Measurements from ENCODE around the gene ADGRF5. TPM values are rescaled to one million over a fixed set of nuclear protein-coding genes. Genes with fewer than 3 reads are reported as not detected.
A peak's percentile ranks its signal among the peaks of the same experiment; 100 is the strongest.

ADGRF5 gene
- total RNA-seq, 4 donors from 2014 or later, result 3.8 to 9.9 (median 5.4) TPM

DNA sequence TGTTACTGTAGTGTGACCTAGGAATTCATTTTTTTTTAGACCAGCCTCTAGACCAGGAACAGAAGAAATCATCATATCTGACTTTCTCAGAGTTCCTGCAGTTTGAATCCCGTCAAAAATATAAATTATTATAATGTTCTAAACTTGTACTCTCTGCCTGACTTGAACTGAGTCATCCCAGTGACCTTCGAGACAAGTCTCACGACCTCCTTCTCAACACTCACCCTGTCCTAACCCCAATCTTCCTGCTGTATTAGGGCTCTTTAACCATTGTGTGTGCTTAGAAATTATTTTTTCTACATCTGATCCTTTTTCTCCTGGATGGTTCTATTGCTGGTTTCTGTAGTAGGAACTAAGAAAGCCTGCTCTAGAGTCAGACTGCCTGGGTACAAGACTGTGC, 21.5 kb downstream of the ADGRF5 start:
- H3K36me3 ChIP-seq, result no peaks in the 10 kb centered on the region
- no peaks in the 10 kb centered on the region for H3K4me1 ChIP-seq
- no peak for DNase-seq
- H3K27ac ChIP-seq, result no peak overlapping the region
- H3K27me3 ChIP-seq, result no peaks in the 10 kb centered on the region
- H3K4me3 ChIP-seq, result no peak overlapping the region
- H3K9me3 ChIP-seq, result no peaks in the 10 kb centered on the region
- no peak for TF ChIP-seq POLR2A (IDR thresholded peaks at IDR 0.05)
- TF ChIP-seq, protein P1, sequence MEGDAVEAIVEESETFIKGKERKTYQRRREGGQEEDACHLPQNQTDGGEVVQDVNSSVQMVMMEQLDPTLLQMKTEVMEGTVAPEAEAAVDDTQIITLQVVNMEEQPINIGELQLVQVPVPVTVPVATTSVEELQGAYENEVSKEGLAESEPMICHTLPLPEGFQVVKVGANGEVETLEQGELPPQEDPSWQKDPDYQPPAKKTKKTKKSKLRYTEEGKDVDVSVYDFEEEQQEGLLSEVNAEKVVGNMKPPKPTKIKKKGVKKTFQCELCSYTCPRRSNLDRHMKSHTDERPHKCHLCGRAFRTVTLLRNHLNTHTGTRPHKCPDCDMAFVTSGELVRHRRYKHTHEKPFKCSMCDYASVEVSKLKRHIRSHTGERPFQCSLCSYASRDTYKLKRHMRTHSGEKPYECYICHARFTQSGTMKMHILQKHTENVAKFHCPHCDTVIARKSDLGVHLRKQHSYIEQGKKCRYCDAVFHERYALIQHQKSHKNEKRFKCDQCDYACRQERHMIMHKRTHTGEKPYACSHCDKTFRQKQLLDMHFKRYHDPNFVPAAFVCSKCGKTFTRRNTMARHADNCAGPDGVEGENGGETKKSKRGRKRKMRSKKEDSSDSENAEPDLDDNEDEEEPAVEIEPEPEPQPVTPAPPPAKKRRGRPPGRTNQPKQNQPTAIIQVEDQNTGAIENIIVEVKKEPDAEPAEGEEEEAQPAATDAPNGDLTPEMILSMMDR (IDR thresholded peaks at IDR 0.05), result no peak

DNA sequence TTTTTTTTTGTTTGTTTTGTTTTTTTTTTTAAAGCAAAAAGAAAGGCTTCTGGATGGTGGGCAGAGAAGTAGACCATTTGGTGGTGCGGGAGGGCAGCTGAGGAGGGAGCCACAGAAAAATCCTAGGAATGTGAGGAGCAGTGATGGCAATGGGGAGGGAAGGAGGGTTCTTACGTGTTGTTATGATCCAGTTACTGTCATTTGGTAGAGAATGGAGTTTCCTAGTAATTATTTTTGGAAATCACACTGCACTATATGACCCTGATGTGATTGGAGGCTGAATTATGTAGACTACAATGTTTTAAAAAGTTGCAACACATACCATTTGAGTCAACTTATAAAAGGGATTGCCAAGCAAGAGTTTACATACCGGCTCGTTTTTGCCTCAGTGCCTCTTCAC, 22.1 kb downstream of the ADGRF5 start:
- Histone ChIP-seq H3K27ac (no peak overlapping the region), H3K9me3 (no peaks in the 10 kb centered on the region), H3K4me1 (no peaks in the 10 kb centered on the region), H3K4me3 (no peak overlapping the region), H3K36me3 (no peaks in the 10 kb centered on the region), H3K27me3 (no peaks in the 10 kb centered on the region)
- DNase-seq, result no peak
- TF ChIP-seq, protein P1 (IDR thresholded peaks at IDR 0.05), result no peak
- TF ChIP-seq POLR2A (IDR thresholded peaks at IDR 0.05), result no peak

DNA sequence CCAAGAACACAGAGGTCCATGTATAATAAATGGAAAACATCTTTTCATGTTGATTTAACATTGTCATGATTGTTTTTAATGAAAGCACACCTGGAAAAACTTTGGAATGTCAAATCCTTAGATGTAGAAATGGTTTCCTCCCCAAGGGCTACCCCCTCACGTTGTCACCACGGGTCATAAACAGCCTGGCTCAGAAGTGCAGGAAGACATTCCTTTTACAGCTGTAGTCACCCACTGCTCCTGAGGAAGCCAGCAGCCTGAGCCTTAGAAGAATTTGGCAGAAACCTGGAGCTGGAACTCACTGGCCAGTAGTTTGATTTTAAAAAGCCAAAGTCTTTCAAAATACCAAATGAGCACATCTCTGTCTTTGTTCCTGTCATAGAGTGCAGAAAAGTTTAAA, 23.7 kb downstream of the ADGRF5 start:
- H3K36me3 ChIP-seq, result no peaks in the 10 kb centered on the region
- no peaks in the 10 kb centered on the region for H3K27me3 ChIP-seq
- no peaks in the 10 kb centered on the region for H3K9me3 ChIP-seq
- no peak for DNase-seq
- H3K4me3 ChIP-seq, result no peak overlapping the region
- no peak overlapping the region for H3K27ac ChIP-seq
- H3K4me1 ChIP-seq, result peaks cover 0 to 7% (median 0%) of the 10 kb centered on the region in 4 donors
- TF ChIP-seq, protein P1 (IDR thresholded peaks at IDR 0.05), result no peak
- TF ChIP-seq POLR2A (IDR thresholded peaks at IDR 0.05), result no peak

DNA sequence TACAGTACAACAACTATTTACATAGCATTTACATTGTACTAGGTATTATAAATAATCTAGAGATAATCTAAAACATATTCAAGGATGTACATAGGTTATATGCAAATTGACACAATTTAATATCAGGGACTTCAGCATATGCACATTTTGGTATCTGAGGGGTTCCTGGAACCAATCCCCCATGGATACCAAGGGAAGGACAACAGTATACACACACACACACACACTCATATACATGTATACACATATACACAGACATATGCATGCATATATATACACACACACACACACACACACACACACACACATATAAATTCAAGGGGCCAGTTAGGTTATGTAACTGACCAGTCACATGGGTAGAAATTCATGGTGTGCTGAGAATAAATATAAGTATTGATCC, 24.9 kb downstream of the ADGRF5 start:
- DNase-seq, result no peak
- H3K4me3 ChIP-seq, result no peak overlapping the region
- H3K4me1 ChIP-seq, result peaks cover 0 to 7% (median 0%) of the 10 kb centered on the region in 4 donors

DNA sequence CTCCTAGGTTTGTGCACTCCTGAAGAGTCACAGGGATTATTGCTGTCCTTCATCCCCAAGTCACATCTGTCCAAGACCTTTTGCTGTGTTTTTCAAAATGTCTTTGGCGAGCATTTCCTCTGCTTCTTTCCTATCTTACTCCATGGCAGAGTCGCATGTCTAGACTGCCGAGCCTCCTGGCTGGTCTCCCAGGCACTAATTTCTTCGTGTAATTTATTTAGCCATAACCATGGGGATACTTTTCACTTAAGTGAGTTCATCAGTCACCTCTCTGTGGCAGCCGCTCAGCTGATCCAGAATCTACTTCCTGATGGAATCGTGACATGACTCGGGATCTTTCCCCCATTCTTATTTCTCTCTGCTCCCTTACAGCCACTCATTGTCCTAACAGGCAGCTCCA, 25.8 kb downstream of the ADGRF5 start:
- Histone ChIP-seq H3K4me3 (no peak overlapping the region), H3K27ac (no peak overlapping the region), H3K36me3 (no peaks in the 10 kb centered on the region), H3K9me3 (no peaks in the 10 kb centered on the region), H3K27me3 (no peaks in the 10 kb centered on the region), H3K4me1 (peaks cover 0 to 7% (median 0%) of the 10 kb centered on the region in 4 donors)
- no peak for DNase-seq
- TF ChIP-seq, protein P1 (IDR thresholded peaks at IDR 0.05), result no peak
- no peak for TF ChIP-seq POLR2A (IDR thresholded peaks at IDR 0.05)

More for the DNA sequence above, 24.9 kb downstream of the ADGRF5 start:
- no peak for TF ChIP-seq POLR2A (IDR thresholded peaks at IDR 0.05)
- TF ChIP-seq, protein P1 (IDR thresholded peaks at IDR 0.05), result no peak
- Histone ChIP-seq H3K27ac (no peak overlapping the region), H3K36me3 (no peaks in the 10 kb centered on the region), H3K27me3 (no peaks in the 10 kb centered on the region), H3K9me3 (no peaks in the 10 kb centered on the region)

DNA sequence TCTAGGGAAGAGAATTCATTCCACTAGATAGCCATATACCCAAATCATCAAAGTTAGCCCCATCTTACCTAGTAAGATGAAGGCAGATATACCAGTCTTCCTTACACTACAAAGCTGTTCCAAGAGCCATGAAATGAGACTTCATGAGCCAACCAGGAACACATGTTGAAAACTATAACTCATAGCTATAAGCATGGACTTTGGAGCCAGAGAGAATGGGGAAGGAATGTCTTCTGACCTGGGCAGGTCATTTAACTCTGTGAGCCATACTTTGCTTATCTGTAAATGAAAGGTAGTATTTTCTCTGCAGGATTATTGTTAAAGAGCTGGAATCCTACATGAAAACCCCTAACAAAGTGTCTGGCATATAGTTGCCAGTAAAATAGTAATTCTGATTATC, 27.3 kb downstream of the ADGRF5 start:
- no peak for TF ChIP-seq POLR2A (IDR thresholded peaks at IDR 0.05)
- TF ChIP-seq, protein P1 (IDR thresholded peaks at IDR 0.05), result no peak
- no peaks in the 10 kb centered on the region for H3K36me3 ChIP-seq
- H3K9me3 ChIP-seq, result no peaks in the 10 kb centered on the region
- H3K27ac ChIP-seq, result peak overlapping the region in 2 of 4 donors; percentile 41 to 72
- H3K27me3 ChIP-seq, result no peaks in the 10 kb centered on the region
- H3K4me3 ChIP-seq, result no peak overlapping the region
- peaks cover 0 to 7% (median 0%) of the 10 kb centered on the region in 4 donors for H3K4me1 ChIP-seq
- DNase-seq, result peak in 1 of 3 donors; percentile 50

Measured in Peyer's patch (tissue), 4 donors.